NCI-H748 (cell line): ENCODE results near the gene COQ7.

Experiments used
- DNase-seq: peaks from one replicate; lab custom pipeline; 2025; ENCODE audit not compliant: unreplicated experiment; lab: John Stamatoyannopoulos, UW

COQ7 gene

GRCh38 chr16:19067349-19068236, at the start of gene COQ7:
TSS of gene COQ7 (plus strand) at chr16:19067614. CDS start at chr16:19067665, 51 bp downstream.
- peak; percentile 99 for DNase-seq

GRCh38 chr16:19020689-19021088, 46.7 kb upstream of the COQ7 start:
- no peak for DNase-seq

GRCh38 chr16:19021747-19022146, 45.7 kb upstream of the COQ7 start:
- DNase-seq, result no peak

GRCh38 chr16:19027416-19027815, 40.0 kb upstream of the COQ7 start:
- DNase-seq, result no peak

GRCh38 chr16:19029980-19030379, 37.4 kb upstream of the COQ7 start:
- no peak for DNase-seq

GRCh38 chr16:19031738-19032137, 35.7 kb upstream of the COQ7 start:
- DNase-seq, result no peak

- DNase-seq, result no peak
These were observed 33.7 kb upstream of the COQ7 start for GRCh38 chr16:19033761-19034160.

- DNase-seq, result no peak
These were observed 27.0 kb upstream of the COQ7 start for GRCh38 chr16:19040400-19040799.

- no peak for DNase-seq
These were observed 22.6 kb upstream of the COQ7 start for GRCh38 chr16:19044769-19045168.

- no peak for DNase-seq
These were observed 21.4 kb upstream of the COQ7 start for GRCh38 chr16:19046062-19046461.

GRCh38 chr16:19062706-19063105, 4.7 kb upstream of the COQ7 start:
- no peak for DNase-seq

GRCh38 chr16:19066988-19067348, 446 bp upstream of the COQ7 start:
- no peak for DNase-seq

GRCh38 chr16:19068237-19068815, 912 bp downstream of the COQ7 start:
- DNase-seq, result no peak

- DNase-seq, result peak; percentile 30
These were observed 4.7 kb downstream of the COQ7 start for GRCh38 chr16:19071811-19072777.

- no peak for DNase-seq
These were observed 5.9 kb downstream of the COQ7 start for GRCh38 chr16:19073344-19073743.

- no peak for DNase-seq
These were observed 6.4 kb downstream of the COQ7 start for GRCh38 chr16:19073863-19074262.

- no peak for DNase-seq
These were observed 8.1 kb downstream of the COQ7 start for GRCh38 chr16:19075511-19075910.

GRCh38 chr16:19077879-19078278, 10.5 kb downstream of the COQ7 start:
- DNase-seq, result no peak

GRCh38 chr16:19083670-19084069, 16.3 kb downstream of the COQ7 start:
- no peak for DNase-seq

GRCh38 chr16:19084139-19084538, 16.7 kb downstream of the COQ7 start:
- DNase-seq, result no peak

GRCh38 chr16:19084879-19085278, 17.5 kb downstream of the COQ7 start:
- no peak for DNase-seq
